HG02973 (cell line): ENCODE measurements around the gene LPIN1.
"Not testable (repeated sequence)": the region's sequence is repeated elsewhere in the genome, so short reads cannot be mapped to it uniquely, and the experiment has no call there.

ENCODE experiments used
- ATAC-seq: cut with Tn5 transposase; IDR thresholded peaks from one replicate; pipeline ENCODE4 v1.9.1; 2021; ENCODE audit warnings: moderate library complexity; ENCODE audit not compliant: unreplicated experiment

Gene LPIN1

GRCh38 chr2:11713815-11714214 lies 32.6 kb upstream of the LPIN1 start:
- no peak for ATAC-seq

GRCh38 chr2:11715987-11716652 lies 30.3 kb upstream of the LPIN1 start:
- ATAC-seq, result no peak

DNA sequence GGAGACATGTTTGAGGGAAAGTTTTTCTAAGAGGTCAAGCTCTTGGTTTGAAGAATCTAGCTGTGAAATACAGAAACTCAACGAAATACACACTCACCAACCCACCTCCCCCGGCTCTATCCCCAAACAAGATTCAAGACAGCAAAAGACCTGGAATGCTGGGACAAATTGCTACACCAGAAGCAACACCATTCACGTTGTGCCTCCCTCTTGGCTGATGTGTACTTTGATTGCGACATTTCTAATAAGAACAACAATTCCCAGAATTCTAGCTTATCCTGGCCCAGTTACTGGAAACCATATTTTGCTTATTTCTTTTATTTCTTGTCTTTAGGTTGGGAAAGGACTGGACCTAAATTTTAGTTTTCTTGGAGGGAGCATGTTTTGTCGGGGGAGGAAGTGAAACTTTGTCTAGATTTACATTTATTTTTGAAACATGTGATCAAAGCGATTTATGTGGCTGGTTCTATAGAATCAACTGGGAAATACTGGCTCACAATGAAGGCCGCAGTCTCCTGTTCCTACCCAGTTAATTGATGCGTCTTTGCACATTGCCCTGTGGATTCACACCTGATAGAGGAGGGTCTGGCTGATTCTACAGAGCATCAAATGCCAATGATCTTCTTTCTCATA lies 29.6 kb upstream of the LPIN1 start:
- ATAC-seq, result no peak

DNA sequence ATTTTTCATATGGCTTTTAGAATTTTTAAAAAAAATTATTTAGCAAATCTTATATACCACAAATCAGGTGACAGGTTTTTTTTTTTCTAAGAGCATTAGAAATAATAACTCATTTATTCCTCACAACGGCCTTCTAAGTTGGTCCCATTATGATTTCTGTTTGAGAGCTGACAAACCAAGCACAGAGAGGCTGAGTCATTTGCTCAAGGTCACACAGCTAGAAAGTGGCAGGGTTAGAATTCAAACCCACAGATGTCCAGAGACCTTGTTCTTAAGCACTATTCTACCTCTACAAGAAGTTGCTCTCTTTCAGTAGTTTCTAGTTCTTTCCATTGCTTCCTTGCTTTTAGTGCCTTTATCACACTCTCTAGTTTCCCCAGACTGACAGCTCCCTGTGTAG lies 28.8 kb upstream of the LPIN1 start:
- ATAC-seq, result no peak

- no peak for ATAC-seq
Observed at GRCh38 chr2:11718606-11719005, 27.8 kb upstream of the LPIN1 start.

GRCh38 chr2:11719230-11719977 lies 27.0 kb upstream of the LPIN1 start:
- no peak for ATAC-seq

DNA sequence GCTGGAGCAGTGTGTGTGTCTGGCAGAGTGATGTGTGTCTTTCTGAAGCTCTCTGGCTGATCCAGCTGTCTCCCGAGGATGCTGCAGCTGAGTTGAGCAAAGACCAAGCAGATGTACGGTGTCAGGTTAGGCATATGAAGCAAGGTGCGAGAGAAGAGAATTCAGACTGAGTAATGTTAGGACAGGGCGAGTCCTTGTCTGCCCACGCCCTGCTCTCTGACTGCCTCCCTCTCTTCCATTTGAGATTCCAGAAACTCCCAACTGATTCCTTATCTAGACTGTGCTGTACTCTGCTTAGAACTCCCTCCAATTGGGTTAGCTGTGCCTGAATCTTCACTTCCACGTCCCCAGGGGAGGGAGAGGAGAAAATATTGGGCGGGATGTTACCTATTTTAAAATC lies 25.7 kb upstream of the LPIN1 start:
- no peak for ATAC-seq

GRCh38 chr2:11722292-11723060 lies 24.0 kb upstream of the LPIN1 start:
- ATAC-seq, result no peak

- ATAC-seq, result no peak
Observed at GRCh38 chr2:11723061-11723371, 23.4 kb upstream of the LPIN1 start.

GRCh38 chr2:11724151-11724550 lies 22.3 kb upstream of the LPIN1 start:
- no peak for ATAC-seq

- no peak for ATAC-seq
Observed at GRCh38 chr2:11726384-11726783, 20.0 kb upstream of the LPIN1 start.

GRCh38 chr2:11729362-11730212 lies 16.8 kb upstream of the LPIN1 start:
- ATAC-seq, result no peak

GRCh38 chr2:11731214-11731984 lies 15.0 kb upstream of the LPIN1 start:
- ATAC-seq, result not testable (repeated sequence)

DNA sequence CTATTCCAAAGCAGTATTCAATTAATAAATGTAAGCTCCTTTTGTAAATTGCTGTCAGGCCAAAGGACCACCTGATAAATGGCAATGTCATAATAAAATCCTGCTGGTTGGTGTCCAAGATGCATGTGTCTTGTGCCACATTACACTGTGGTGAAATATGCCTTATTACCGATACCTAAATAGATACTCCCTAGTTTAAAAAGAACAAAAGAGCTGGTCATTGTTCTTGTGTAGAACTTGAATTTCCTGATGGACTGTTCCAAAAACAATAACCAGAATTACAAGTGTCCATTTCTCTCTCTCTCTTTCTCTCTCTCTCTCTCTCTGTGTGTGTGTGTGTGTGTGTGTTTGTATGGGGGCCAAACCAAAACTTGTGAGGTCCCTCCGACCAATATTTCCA lies 13.8 kb upstream of the LPIN1 start:
- no peak for ATAC-seq

DNA sequence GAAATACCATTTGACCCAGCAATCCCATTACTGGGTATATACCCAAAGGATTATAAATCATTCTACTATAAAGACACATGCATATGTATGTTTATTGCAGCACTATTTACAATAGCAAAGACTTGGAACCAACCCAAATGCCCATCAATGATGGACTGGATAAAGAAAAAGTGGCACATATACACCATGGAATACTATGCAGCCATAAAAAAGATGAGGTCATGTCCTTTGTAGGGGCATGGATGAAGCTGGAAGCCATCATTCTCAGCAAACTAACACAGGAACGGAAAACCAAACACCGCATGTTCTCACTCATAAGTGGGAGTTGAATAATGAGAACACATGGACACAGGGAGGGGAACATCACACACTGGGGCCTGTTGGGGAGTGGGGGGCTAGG lies 8.6 kb upstream of the LPIN1 start:
- not testable (repeated sequence) for ATAC-seq

DNA sequence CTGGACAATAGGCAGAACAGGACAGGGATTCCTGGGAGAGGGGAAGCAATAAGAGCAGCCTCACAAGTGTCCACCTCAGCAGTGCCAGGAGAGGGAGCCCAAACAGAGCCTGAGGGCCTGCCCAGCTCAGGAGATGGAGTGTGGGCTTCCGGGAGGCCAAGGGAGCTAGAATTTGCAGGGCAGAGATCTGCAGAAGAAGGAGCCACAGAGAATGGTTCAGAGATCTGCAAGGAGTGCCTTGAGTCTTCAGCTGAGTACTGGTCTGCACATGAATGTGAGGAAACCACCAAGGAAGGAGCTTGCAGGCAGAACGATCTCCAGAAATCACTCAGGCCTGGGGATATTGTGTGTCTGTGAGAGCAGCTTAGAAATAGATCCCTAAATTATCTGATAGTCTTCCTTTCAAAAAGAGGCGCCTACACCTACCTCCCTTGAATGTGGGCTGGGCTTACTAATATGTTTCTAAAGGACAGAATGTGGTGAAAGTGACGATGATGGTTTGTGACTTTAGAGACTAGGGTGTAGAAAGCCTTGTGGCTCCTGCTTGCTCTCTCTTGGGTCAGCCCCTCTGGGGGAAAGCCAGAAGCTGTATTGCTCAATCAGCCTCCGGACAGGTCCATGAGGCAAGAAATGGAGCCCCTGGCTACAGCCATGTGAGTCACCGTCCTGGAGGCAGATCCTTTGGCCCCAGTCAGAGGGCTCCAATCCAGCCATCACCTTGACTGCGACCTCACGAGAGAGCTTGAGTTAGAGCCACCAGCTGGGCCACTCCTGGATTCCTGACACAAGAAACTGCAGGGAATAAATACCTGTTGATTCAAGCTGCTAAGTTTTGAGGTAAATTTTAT lies 7.6 kb upstream of the LPIN1 start:
- peak; percentile 57 for ATAC-seq

GRCh38 chr2:11740723-11741122 lies 5.7 kb upstream of the LPIN1 start:
- ATAC-seq, result no peak

GRCh38 chr2:11742317-11742701 lies 4.1 kb upstream of the LPIN1 start:
- no peak for ATAC-seq

GRCh38 chr2:11742702-11743357 lies 3.6 kb upstream of the LPIN1 start:
- ATAC-seq, result no peak
